ENCODE data around the gene SEMA4C.

Gene SEMA4C

DNA sequence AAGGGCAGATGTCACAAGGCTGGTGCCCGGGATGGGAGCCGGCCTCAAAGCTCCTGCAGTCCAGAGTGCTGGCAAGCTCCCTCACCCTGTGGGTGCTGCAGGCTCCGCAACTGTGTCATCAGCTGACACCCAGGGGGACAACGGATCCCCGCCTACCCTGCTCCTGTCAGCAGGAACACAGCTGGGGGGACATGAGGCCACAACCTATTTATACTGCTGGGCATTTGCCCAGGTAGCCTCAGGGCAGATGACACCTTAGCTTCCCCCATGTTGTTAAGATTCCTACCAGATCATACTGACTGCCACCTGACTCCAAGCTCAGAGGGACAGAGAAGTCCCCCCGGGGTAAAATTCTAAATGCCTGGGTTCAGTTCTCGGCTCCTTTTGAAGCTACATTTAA is 27.3 kb downstream of the SEMA4C start:
- DNase-seq (ENCODE audit: low read depth in 3 of 3): no peak

DNA sequence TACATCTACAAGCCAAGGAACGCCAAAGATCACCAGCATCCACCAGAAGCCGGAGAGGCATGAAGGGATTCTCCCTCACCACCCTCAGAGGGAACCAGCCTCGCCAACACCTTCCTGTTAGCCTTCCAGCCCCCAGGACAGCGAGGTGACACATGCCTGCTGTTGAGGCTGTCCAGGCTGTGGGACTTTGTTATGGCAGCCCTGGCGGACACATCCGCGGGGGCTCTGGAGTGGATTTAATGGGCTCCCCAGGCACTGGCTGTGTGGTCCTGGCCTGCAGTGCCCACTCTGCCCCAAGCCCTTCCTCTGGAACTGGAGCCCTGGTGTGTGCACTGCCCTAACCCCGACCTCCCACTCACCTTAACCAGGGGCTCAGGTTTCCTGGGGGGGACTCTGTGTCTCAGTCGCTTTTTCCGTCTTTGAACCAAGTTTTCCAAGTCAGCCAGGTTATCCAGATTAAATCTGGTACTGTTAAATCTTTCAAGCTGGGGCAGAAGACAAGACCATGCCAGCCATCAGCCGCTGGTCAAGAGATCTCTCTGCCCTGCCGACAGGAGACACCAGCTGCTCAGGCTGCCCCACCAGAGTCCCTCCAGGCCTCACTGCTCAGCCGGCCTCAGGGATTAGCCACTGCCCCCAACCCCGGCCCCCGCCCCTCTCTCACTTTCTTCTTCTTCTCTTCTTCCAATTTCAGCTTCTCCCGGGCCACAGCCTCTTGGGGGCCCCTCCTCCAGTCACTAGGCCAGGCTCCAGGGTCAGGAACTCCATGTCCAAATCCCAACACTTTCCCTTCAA is 28.0 kb downstream of the SEMA4C start:
- no peak for DNase-seq (ENCODE audit: low read depth in 3 of 3)

DNA sequence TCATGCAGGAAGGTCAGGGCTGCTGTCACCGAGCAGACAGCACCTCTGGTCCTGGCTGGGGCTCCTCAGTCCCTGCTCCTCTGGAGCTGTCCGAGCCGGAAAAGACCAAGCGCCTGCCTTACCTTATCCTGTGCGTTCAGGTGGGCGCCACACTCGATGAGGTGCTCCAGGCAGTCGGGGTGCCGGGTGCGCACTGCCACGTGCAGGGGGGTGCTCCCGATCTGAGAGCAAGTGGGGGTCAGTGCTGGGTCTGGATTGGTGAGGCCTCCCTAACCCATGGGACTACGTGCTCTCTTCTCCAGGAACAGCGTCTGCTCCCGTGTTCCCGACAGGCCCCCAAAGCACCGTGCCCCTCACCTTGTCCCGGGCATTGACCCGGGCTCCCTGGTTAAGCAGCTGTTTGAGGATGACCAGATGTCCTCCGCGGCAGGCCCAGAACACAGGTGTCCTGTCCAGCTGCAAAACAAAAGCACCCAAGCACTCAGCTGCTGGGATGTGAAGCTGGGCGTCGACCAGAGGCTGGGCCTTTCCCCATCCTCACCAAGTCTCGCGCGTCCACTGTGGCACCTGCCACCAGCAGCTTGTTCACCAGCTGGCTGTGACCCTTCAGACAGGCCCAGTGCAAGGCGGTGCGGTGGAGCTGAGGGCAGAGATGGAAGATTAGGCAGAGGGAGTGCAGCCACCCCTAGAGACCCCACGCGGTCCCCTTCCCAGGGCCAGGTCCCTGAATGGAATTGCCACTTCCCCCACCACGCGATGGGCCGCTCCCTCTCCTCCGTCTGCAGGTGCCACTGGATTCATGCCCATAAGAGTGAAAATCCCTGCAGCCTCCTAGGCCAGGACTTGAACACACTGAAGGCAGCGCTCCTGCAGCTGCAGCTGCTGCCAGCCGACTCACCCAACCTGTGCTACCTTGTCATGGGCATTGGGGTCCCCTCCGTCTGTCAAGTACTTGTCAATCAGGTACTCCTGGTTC is 29.7 kb downstream of the SEMA4C start:
- DNase-seq (ENCODE audit: low read depth in 3 of 3): no peak

DNA sequence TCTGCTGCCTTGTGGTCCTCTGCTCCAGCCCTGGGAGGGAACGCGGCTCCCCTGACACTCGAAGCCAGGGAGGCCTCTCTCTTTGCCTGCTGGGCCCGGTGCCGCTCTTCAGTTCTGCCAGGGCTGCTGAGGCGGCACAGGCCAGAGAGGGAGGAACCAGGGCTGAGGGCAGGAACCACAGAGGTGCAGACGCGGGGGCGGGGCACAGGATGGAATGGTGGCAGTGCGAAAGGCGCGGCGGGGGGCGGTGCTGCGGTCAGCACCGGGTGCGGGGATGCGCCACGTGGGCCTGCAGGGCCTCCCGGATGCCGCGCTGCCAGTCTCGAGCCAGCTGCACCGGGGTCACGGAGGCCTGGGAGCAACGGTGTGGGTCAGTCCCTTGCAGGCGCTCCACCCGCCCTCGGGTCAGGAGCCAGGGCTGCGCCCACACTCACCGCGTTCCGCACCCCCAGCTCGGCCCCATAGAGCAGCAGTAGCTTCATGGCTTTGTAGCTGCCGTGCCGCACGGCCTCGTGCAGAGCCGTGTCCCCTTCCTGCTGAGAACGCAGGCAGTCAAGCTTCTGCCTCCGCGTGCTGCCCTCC is 30.5 kb downstream of the SEMA4C start:
- peak; percentile 51 to 87 (median 57) for DNase-seq (ENCODE audit: low read depth in 3 of 3)

DNA sequence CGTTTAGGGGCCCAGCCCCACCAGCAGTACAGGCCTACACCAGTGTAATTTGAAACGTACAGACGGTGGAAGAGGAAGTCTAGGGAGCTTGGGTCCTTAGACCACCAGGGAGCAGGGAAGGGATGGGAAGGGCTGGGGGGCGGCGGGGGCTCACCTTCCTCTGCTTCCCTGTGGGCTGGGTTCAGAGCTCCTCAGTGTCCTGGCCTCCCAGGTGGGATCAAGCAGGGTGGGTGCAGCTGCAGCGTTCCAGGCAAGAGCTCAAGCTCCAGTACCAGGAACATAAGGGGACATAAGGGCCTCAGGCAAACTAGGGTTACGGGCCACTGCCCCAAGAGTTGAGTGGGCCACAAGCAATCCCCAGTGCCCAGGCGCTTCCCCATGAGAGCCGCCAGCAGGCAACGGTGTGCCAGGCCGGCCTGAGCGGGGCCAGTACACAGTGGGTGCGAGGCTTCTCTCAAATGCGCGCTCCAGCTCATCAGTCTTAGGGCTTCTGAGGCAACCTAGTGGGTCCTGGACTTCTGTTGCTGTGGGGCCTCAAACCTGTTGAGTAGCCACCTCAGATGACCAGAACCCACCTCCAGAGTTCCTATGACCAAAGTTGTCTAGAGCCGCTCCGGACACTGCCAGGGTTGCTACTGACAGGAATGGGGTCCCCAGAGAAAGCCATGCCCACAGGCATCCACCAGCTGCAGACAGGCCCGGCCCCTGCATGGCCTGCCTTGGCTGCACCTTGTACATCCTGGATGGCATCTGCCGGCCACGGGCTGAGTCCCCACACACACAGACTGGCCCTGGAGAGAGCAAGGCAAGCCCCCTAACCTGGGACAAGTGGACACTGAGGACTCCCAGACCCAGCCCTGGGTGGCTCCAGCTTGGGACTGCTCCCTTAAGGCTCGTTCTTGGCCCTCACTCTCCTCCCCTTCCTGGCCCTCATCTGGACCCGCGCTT is 31.3 kb downstream of the SEMA4C start:
- no peak for DNase-seq (ENCODE audit: low read depth in 3 of 3)

DNA sequence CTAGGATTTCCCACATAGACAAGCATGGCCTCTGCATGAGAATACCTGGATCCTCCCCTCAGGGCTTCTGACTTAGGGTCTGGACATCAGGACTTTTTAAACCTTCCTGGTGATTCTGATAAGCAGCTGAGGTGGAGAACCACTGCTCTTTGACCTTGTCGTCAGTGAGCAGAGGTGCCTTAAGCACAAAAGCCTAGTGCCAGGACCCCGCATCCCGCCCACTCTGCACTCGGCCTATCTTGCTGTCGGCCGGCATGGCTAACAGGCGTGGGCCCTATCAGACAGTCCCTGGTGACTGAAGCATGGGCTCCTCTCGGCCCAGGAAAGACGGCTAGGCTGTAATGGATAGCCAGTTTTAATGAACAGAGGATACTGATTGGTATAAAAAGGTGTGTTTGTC is 32.3 kb downstream of the SEMA4C start:
- DNase-seq (ENCODE audit: low read depth in 3 of 3): no peak

DNA sequence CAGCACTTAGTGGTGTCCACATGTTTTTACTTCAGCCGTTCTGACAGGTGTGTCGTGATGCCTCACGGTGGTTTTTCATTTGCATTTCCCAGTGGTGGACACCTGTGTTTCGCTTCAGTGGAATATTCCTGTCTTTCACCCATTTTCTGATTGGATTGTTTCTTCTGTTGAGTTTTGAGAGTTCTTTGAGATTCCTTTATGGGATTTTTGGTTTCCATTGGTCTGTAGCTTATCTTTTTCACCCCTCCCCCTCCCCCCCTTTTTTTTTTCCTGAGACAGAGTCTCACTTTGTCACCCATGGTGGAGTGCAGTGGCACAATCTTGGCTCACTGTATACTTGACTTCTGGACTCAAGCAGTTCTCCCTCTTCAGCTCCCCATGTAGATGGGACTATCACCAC is 34.0 kb downstream of the SEMA4C start:
- no peak for DNase-seq (ENCODE audit: low read depth in 3 of 3)

DNA sequence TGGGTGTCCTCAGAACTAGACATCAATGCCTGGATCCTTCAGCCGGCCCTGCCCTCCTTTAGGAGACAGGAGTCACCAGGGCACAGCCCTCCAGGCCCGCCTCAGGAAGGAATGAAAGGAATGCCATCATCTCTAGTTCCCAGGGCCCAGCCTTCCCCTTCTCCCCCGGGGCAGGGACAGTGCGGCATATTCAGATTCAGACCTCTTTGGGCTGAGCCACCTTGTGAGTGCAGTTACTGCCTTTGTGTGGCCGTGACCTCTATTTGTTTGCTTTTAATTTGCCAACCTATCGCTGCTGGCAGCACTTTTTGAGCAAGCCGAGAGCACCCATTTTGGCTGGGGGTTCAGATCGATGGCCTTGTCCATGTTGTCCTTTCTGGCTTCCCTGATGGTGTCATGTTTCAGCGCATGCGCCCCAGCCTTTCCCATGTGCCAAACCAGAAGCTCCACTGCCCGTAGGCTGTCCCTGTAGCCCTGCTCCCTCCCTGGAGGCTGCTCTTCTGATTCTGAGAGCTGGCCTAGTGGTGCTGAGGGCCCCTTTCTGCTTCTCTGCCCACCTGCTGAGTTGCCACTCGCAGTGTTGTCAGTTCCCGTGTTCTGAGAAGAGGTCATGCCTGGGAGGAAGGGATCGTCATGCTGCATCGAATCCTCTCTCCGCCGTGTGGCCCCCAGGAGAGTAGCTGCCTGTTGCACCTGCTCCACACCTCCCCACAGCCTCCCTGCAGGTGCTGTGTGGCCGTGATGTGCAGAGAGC is 36.9 kb downstream of the SEMA4C start:
- DNase-seq (ENCODE audit: low read depth in 3 of 3): no peak

DNA sequence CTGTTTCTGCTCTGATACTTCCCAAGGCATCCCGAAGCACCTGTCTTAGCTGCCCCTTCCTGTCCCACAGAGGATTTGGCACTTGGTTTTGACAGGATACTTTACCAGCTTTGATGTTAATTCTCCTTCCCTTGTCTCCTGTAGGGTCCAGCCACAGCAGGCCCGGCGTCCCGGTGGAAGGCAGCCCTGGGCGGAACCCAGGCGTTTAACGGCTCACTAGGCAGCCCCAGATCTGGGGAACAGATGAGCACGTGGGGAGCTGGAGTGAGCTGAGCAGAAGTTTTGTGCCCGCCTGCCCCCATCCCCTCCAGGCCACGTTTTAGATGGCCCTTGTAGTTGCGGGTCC is 37.5 kb downstream of the SEMA4C start:
- DNase-seq (ENCODE audit: low read depth in 3 of 3): no peak

DNA sequence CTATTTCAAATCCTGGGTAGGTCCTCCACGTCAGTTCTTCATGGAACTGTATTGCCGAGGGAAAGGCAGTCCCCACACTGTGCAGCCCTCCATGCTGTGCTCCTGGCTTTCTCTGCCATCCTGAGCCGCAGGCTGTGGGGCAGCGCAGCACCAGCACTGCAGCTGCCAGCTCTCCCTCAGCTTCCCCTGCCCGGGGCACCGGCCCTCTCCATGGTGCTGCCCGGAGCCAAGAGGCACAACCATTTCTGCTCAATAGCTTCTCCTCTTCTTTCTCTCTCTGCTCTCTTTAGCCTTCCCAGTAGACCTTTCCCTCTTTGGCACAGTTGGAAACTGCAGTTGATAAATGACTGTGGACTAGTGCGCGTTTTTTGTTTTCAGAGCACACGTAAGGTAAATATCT is 38.2 kb downstream of the SEMA4C start:
- DNase-seq (ENCODE audit: low read depth in 3 of 3): no peak

DNA sequence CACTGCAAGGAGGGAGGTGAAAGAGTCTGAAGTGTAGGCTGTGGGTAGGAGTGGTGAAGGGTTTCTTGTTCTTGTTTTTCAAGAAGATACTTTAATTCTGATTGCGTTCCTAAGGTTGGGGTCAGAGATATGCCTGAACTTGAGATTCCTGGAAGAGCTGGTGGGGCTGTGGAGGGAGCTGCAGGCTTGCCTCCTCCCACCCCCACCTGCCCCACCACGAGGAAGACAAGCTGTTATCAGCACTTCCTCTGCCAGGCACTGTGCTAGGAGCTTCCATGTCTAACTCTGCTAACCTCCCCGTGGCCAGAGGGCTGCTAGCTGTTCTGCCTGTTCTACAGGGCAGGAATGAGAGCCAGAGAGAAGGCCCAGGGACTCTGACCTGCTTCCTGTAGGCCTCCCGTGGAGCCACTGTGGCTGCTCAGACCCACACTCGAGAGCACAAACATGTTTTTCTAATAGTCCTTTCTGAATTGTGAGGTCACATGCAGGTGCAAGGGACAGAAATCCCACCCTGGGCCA is 39.8 kb downstream of the SEMA4C start:
- DNase-seq (ENCODE audit: low read depth in 3 of 3): no peak

DNA sequence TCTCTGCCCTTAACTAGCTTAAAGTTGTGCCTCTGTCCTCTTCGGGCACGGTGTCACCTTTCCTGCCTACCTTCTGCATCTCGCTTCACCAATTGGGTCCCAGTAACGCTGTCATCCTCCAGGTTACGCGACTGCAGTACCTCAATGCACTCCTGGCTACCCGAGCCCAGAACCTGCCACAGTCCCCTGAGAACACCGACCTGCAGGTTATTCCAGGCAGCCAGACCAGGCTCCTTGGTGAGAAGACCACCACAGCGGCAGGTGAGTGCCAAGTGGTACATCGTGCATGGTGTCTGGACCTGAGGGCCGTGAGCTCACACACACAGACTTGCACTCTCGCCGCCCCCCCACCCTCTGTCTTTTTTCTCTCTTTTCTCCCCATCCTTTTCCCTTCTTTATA is 41.0 kb downstream of the SEMA4C start:
- no peak for DNase-seq (ENCODE audit: low read depth in 3 of 3)

DNA sequence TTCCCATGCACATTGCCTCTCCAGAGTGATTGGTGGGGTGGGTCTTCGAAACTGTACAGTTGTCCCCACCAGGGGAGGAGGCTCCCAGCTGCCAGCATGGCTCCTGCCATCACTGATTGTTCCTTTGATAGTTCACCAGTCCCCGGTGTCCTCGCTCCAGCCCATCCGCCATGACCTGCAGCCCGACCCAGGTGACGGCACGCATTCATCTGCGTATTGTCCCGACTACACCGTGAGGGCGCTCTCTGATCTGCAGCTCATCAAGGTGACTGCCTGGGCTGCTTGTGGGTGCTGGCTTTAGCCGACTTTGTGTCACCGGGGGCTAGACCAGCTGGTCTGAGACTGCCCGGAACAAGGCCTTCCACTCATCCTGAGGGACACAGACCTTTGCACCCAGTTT is 41.4 kb downstream of the SEMA4C start:
- no peak for DNase-seq (ENCODE audit: low read depth in 3 of 3)

DNA sequence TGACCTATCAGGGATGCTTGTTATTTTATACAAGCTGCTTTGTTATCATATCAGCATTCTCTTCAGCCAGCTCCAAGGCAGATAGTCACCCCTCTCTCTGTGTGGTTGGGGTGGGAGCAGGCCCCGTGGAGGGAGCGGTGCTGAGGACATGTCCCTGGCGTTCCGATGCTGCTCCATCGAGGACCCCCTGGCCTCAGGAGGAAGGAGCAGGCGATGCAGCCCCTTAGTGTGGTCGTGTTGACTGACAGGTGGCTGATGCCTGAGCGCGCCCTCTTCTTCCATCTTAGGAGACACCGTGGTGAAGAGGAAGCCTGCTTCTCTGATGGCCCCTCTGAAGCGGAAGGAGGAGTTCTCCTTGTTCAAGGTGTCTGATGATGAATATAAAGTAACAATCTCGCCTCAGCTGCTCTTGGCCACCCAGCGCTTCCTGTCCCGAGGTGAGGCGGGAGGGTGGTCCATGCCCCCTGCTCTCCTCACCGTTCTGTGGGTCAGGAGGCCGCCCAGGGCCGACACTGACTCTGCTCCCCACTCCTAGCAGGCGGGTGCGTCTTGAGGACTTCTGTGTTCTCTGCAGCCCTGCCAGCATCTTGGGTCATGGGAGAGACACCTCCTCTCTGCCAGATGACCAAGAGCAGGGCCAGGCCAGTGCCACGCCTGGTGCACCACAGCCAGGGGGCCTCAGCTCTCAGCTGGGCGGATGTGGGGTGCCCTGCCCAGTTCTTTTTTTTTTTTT is 43.2 kb downstream of the SEMA4C start:
- DNase-seq (ENCODE audit: low read depth in 3 of 3): no peak

DNA sequence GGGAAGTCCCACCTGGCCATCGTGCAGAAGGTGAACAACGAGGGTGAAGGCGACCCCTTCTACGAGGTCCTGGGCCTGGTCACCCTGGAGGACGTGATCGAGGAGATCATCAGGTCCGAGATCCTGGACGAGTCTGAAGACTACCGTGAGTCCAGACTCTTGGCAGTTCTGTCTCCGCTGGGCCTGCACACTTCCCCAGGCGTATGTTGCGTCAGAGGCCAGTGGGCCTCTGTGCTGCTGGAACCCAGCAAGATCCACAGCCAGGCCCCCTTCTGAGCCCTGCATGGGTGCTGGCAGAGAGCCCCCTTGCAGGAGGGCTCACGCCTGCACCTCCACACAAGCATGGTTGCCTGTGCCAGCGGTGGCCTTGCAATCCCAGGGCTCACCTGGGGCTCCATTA is 44.8 kb downstream of the SEMA4C start:
- DNase-seq (ENCODE audit: low read depth in 3 of 3): no peak

DNA sequence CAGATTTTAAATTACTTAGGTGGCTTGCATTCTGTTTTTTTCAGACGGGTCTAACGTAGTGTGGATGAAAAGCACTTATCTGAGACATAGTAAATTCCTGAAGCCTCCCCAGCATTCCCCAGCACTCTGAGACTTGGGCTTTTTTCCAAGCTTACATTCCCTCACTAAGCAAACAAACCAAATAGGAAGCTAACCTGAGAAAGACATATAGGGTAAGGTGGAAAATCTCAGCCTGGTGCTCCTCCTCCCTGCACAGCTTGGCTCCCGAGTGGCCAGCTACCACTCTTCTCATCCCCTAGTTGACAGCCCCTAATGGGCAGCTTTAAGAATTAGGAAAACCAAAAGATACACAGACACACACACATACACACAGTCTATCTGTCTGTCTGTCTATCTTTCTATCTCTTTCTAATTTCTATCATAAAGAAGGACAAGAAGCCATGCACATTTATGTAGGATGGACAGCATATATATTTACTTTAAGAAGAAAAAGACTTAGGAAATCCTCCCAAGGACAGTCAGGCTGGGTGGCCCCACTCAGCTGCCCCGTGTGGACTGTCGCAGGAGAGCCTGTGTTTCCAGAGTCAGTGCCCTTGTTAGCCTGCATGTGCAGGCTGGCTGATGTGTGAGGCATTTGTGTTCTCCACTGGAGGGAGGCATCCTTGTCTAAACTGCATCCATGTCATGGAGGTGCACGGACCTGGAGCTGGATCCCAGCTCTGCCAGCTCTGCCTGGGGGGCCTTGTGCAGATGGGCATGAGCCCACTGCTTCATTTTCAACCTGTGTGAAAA is 45.6 kb downstream of the SEMA4C start:
- no peak for DNase-seq (ENCODE audit: low read depth in 3 of 3)

DNA sequence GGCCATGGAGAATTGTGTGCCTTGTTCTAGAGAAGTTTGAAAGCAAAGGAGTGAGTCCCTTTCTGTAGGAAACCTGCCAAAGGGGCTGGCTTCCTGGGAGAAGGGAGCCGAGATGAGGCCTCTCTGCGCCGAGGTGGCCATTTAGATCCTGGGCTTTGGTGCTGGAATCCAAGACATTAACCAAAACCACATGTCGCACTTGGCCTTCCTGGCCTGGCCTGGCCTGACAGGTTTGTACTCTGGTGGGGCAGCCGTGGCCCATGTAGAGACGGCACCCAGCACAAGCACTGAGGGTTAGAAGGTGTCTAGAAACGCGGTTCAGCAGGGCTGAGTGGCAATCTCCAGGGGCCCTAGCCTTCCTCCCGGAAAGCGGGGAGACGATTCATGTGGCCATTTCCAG is 46.7 kb downstream of the SEMA4C start:
- no peak for DNase-seq (ENCODE audit: low read depth in 3 of 3)

DNA sequence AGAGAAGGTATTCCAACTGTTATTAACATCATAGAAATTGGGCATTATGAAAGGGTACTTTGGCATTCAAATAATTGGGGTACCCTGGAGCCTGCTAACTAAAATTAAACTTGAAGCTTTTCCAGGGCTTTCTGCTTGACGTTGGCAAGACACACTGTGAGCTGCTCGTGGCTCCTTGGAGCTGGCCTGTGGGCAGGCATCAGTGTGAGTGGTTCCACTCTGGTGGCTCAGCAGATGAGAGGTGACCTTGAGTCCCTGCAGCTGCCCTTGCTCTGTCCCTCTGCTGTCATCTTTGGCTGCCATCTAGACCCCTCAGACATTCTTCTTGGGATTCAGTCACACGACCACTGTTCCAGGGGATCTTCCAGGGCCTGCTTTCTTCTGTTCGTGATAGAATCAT is 47.1 kb downstream of the SEMA4C start:
- no peak for DNase-seq (ENCODE audit: low read depth in 3 of 3)

DNA sequence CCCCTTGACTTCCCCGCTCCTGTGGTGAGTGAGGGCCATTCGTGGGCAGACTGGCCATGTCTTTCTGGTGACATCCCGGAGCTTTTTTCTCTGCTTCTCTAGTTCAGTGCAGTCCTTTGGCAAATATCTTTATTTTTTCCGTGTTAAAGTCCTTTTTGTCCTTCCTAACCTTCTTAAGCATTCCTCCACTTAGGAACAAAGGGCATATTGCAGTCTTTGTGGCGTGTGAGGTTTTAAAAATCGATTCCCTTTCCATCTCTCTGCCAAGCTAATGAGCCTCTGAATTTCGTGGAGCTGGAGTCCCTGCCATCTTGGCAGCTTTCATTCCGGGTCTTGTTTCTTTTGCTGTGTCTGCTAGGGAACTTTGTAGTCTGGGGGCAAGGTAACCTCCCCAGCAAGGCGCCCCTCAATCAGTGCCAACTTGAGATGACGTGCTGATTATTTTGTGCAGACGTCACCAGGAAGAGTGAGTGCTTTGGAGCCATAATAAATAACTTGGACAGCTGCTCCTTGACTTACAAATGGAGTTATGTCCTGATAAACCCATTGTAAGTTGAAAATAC is 48.7 kb downstream of the SEMA4C start:
- DNase-seq (ENCODE audit: low read depth in 3 of 3): no peak
